ENCODE data around the gene ANGPT4. TPM values are rescaled to one million over a fixed set of nuclear protein-coding genes. Genes with fewer than 3 reads are reported as not detected.

The ANGPT4 gene
- total RNA-seq, 1 donor from 2014 or later = 0.05 TPM

- no peaks in the 10 kb centered on the region for H3K4me1 Mint-ChIP-seq (ENCODE audit: low read depth, unreplicated experiment)
- Histone ChIP-seq H3K9me3 (ENCODE audit: insufficient read depth, low read depth, low read length) (no peaks in the 10 kb centered on the region), H2AFZ (ENCODE audit: low read depth, low read length) (no peak overlapping the region), H3K4me1 (ENCODE audit: insufficient read depth, low read length) (no peaks in the 10 kb centered on the region), H3K4me3 (ENCODE audit: insufficient read depth, low read depth, low read length) (no peak overlapping the region), H3K79me2 (ENCODE audit: insufficient read depth, low read length) (no peaks in the 10 kb centered on the region), H4K20me1 (ENCODE audit: insufficient read depth, low read length) (no peaks in the 10 kb centered on the region), H3K9ac (ENCODE audit: low read length) (no peak overlapping the region), H3K4me2 (ENCODE audit: low read length) (no peak overlapping the region), H3K27me3 (ENCODE audit: insufficient read depth, low read length) (no peaks in the 10 kb centered on the region), H3K36me3 (ENCODE audit: insufficient read depth, low read length) (no peaks in the 10 kb centered on the region), H3K27ac (ENCODE audit: low read depth, low read length) (no peak overlapping the region)
- FAIRE-seq (no peak), DNase-seq (ENCODE audit: low read depth) (no peak)
- no peaks in the 10 kb centered on the region for H3K36me3 Mint-ChIP-seq (ENCODE audit: low read depth, unreplicated experiment)
- H3K9me3 Mint-ChIP-seq (ENCODE audit: unreplicated experiment) = no peaks in the 10 kb centered on the region
- H3K4me3 Mint-ChIP-seq (ENCODE audit: unreplicated experiment) = no peak overlapping the region
- TF ChIP-seq, protein P1, sequence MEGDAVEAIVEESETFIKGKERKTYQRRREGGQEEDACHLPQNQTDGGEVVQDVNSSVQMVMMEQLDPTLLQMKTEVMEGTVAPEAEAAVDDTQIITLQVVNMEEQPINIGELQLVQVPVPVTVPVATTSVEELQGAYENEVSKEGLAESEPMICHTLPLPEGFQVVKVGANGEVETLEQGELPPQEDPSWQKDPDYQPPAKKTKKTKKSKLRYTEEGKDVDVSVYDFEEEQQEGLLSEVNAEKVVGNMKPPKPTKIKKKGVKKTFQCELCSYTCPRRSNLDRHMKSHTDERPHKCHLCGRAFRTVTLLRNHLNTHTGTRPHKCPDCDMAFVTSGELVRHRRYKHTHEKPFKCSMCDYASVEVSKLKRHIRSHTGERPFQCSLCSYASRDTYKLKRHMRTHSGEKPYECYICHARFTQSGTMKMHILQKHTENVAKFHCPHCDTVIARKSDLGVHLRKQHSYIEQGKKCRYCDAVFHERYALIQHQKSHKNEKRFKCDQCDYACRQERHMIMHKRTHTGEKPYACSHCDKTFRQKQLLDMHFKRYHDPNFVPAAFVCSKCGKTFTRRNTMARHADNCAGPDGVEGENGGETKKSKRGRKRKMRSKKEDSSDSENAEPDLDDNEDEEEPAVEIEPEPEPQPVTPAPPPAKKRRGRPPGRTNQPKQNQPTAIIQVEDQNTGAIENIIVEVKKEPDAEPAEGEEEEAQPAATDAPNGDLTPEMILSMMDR (IDR thresholded peaks at IDR 0.05; ENCODE audit: insufficient read depth, low read depth, low read length) = no peak
- no peak for TF ChIP-seq EZH2 (IDR thresholded peaks at IDR 0.05; ENCODE audit: insufficient read depth, low read length)
- H3K27me3 Mint-ChIP-seq (ENCODE audit: low read depth, unreplicated experiment) = peaks cover 36% of the 10 kb centered on the region
- no peak overlapping the region for H3K27ac Mint-ChIP-seq (ENCODE audit: unreplicated experiment)
These were observed 39.0 kb upstream of the ANGPT4 start for GRCh38 chr20:955111-955510.

GRCh38 chr20:953742-954141, 37.6 kb upstream of the ANGPT4 start:
- Mint-ChIP-seq H3K9me3 (ENCODE audit: unreplicated experiment) (no peaks in the 10 kb centered on the region), H3K27ac (ENCODE audit: unreplicated experiment) (no peak overlapping the region), H3K4me3 (ENCODE audit: unreplicated experiment) (no peak overlapping the region), H3K36me3 (ENCODE audit: low read depth, unreplicated experiment) (no peaks in the 10 kb centered on the region), H3K4me1 (ENCODE audit: low read depth, unreplicated experiment) (no peaks in the 10 kb centered on the region), H3K27me3 (ENCODE audit: low read depth, unreplicated experiment) (peaks cover 37% of the 10 kb centered on the region)
- H2AFZ ChIP-seq (ENCODE audit: low read depth, low read length) = no peak overlapping the region
- no peak for FAIRE-seq
- no peaks in the 10 kb centered on the region for H3K36me3 ChIP-seq (ENCODE audit: insufficient read depth, low read length)
- TF ChIP-seq, protein P1 (IDR thresholded peaks at IDR 0.05; ENCODE audit: insufficient read depth, low read depth, low read length) = no peak
- no peak for TF ChIP-seq EZH2 (IDR thresholded peaks at IDR 0.05; ENCODE audit: insufficient read depth, low read length)
- H3K4me2 ChIP-seq (ENCODE audit: low read length) = no peak overlapping the region
- no peaks in the 10 kb centered on the region for H3K9me3 ChIP-seq (ENCODE audit: insufficient read depth, low read depth, low read length)
- no peak overlapping the region for H3K9ac ChIP-seq (ENCODE audit: low read length)
- no peaks in the 10 kb centered on the region for H3K79me2 ChIP-seq (ENCODE audit: insufficient read depth, low read length)
- no peaks in the 10 kb centered on the region for H3K4me1 ChIP-seq (ENCODE audit: insufficient read depth, low read length)
- H3K4me3 ChIP-seq (ENCODE audit: insufficient read depth, low read depth, low read length) = no peak overlapping the region
- no peaks in the 10 kb centered on the region for H3K27me3 ChIP-seq (ENCODE audit: insufficient read depth, low read length)
- no peaks in the 10 kb centered on the region for H4K20me1 ChIP-seq (ENCODE audit: insufficient read depth, low read length)
- DNase-seq (ENCODE audit: low read depth) = no peak
- H3K27ac ChIP-seq (ENCODE audit: low read depth, low read length) = no peak overlapping the region

- Histone ChIP-seq H3K4me2 (ENCODE audit: low read length) (no peak overlapping the region), H3K27me3 (ENCODE audit: insufficient read depth, low read length) (no peaks in the 10 kb centered on the region), H3K9me3 (ENCODE audit: insufficient read depth, low read depth, low read length) (no peaks in the 10 kb centered on the region), H4K20me1 (ENCODE audit: insufficient read depth, low read length) (no peaks in the 10 kb centered on the region), H2AFZ (ENCODE audit: low read depth, low read length) (no peak overlapping the region), H3K4me3 (ENCODE audit: insufficient read depth, low read depth, low read length) (no peak overlapping the region), H3K27ac (ENCODE audit: low read depth, low read length) (no peak overlapping the region), H3K79me2 (ENCODE audit: insufficient read depth, low read length) (no peaks in the 10 kb centered on the region), H3K36me3 (ENCODE audit: insufficient read depth, low read length) (no peaks in the 10 kb centered on the region), H3K4me1 (ENCODE audit: insufficient read depth, low read length) (no peaks in the 10 kb centered on the region), H3K9ac (ENCODE audit: low read length) (no peak overlapping the region)
- TF ChIP-seq, protein P1 (IDR thresholded peaks at IDR 0.05; ENCODE audit: insufficient read depth, low read depth, low read length) = no peak
- TF ChIP-seq EZH2 (IDR thresholded peaks at IDR 0.05; ENCODE audit: insufficient read depth, low read length) = no peak
- H3K27me3 Mint-ChIP-seq (ENCODE audit: low read depth, unreplicated experiment) = peaks cover 34% of the 10 kb centered on the region
- no peak for DNase-seq (ENCODE audit: low read depth)
- H3K4me3 Mint-ChIP-seq (ENCODE audit: unreplicated experiment) = no peak overlapping the region
- no peaks in the 10 kb centered on the region for H3K9me3 Mint-ChIP-seq (ENCODE audit: unreplicated experiment)
- H3K36me3 Mint-ChIP-seq (ENCODE audit: low read depth, unreplicated experiment) = no peaks in the 10 kb centered on the region
- H3K27ac Mint-ChIP-seq (ENCODE audit: unreplicated experiment) = no peak overlapping the region
- FAIRE-seq = no peak
- no peaks in the 10 kb centered on the region for H3K4me1 Mint-ChIP-seq (ENCODE audit: low read depth, unreplicated experiment)
These were observed 36.2 kb upstream of the ANGPT4 start for GRCh38 chr20:952196-952795.

Measured in astrocyte (in vitro differentiated cells and primary cell).